ENCODE data around the gene FOLR1. TPM values are rescaled to one million over a fixed set of nuclear protein-coding genes. Genes with fewer than 3 reads are reported as not detected.

The FOLR1 gene
- total RNA-seq, 2 donors from 2014 or later: 0.52 to 3.0 TPM

DNA sequence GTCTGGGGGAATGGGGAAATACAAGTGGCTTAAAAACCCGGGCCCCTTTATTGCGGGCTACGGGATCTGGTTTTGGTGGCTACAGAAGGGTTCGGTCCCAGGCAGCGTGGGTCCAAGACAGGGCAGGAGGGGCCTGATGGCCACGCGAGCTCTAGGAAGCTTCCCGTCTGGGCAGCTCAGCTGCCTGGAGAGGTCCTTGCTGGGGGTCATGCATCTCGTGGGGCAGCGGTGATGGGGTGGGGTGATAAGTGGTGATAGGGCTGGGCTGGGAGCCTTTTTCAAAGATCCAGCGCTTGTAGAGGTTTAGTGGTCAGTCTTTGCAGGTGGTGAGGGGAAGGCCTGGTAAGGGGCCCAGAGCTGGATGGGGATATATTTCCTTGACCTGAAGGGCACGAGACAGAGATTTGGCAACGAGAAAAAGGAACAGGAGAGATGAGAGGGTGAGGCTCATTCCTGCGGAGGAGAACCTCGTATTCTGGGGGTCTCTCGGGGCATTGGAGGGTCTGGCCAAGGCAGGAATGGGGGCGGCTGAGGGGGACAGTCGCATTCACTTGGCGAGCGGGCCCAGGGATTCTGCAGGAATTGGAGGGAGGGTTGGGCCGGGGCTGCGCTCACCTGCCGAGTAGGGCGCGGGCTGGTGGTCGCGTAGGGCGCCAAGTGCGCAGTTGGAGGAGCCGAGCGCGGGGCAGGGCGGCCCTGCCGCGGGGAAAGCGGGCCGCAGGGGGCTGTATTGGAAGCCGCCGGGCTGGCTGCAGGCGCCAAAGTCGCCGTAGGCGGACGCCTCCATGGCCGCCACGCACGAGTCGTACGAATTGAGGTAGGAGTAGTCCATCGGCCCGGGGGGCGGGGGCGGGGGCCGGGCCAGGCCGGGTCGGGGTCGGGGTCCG is 51.5 kb downstream of the FOLR1 start:
- no peak for ATAC-seq
- intact Hi-C loops (cut with DNase I): no loop called here
- H3K9me3 ChIP-seq: no peaks in the 10 kb centered on the region
- WGBS, 2 donors: 25 to 53% methylated on average over 16 to 46 of the region's 58 CpGs
- H3K4me3 ChIP-seq: no peak overlapping the region
- peaks cover 27% of the 10 kb centered on the region for H3K4me1 ChIP-seq
- no peak overlapping the region for H3K27ac ChIP-seq
- TF ChIP-seq, protein P1, sequence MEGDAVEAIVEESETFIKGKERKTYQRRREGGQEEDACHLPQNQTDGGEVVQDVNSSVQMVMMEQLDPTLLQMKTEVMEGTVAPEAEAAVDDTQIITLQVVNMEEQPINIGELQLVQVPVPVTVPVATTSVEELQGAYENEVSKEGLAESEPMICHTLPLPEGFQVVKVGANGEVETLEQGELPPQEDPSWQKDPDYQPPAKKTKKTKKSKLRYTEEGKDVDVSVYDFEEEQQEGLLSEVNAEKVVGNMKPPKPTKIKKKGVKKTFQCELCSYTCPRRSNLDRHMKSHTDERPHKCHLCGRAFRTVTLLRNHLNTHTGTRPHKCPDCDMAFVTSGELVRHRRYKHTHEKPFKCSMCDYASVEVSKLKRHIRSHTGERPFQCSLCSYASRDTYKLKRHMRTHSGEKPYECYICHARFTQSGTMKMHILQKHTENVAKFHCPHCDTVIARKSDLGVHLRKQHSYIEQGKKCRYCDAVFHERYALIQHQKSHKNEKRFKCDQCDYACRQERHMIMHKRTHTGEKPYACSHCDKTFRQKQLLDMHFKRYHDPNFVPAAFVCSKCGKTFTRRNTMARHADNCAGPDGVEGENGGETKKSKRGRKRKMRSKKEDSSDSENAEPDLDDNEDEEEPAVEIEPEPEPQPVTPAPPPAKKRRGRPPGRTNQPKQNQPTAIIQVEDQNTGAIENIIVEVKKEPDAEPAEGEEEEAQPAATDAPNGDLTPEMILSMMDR (IDR thresholded peaks at IDR 0.05): no peak
- no peak for TF ChIP-seq POLR2A (IDR thresholded peaks at IDR 0.05)
- DNase-seq: no peak
- peaks cover 0 to 40% of the 10 kb centered on the region in 2 donors for H3K27me3 ChIP-seq
- no peaks in the 10 kb centered on the region for H3K36me3 ChIP-seq (replicated peaks in 1 of 2; ENCODE audit: insufficient read depth in 1 of 2, low read depth in 2 of 2)

DNA sequence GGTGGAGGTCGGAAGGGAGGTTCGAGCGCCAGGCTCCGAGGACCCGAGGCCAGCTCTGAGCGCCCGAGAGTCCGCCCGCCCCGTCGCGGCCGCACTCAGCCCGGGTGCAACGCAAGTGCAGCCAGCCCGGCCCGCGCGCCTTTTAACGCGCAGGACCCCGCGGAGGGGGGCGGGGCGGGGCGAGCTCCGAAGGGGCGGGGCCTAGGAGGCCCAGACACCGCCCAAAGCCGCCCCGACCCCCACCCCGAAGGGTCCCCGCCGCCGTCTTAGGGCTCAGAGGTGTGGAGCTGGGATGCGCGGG is 52.1 kb downstream of the FOLR1 start, which contains the start of gene PHOX2A:
Gene PHOX2A (minus strand): TSS at position 117 of the 301 bp plus-strand sequence. CDS start 172 bp downstream, outside the sequence.
- ATAC-seq (no peak), DNase-seq (no peak)
- Histone ChIP-seq H3K4me3 (no peak within 1 kb of the TSS), H3K9me3 (no peaks in the 10 kb centered on the region), H3K27ac (no peak within 1 kb of the TSS), H3K36me3 (replicated peaks in 1 of 2; ENCODE audit: insufficient read depth in 1 of 2, low read depth in 2 of 2) (no peaks in the 10 kb centered on the region), H3K4me1 (peaks cover 27% of the 10 kb centered on the region), H3K27me3 (peaks cover 0 to 40% of the 10 kb centered on the region in 2 donors)
- TF ChIP-seq, protein P1 (IDR thresholded peaks at IDR 0.05): no peak
- no peak for TF ChIP-seq POLR2A (IDR thresholded peaks at IDR 0.05)
- 0 to 4% methylated on average over 1 to 35 of the region's 37 CpGs for WGBS, 2 donors
- intact Hi-C loops (cut with DNase I): no loop called here

DNA sequence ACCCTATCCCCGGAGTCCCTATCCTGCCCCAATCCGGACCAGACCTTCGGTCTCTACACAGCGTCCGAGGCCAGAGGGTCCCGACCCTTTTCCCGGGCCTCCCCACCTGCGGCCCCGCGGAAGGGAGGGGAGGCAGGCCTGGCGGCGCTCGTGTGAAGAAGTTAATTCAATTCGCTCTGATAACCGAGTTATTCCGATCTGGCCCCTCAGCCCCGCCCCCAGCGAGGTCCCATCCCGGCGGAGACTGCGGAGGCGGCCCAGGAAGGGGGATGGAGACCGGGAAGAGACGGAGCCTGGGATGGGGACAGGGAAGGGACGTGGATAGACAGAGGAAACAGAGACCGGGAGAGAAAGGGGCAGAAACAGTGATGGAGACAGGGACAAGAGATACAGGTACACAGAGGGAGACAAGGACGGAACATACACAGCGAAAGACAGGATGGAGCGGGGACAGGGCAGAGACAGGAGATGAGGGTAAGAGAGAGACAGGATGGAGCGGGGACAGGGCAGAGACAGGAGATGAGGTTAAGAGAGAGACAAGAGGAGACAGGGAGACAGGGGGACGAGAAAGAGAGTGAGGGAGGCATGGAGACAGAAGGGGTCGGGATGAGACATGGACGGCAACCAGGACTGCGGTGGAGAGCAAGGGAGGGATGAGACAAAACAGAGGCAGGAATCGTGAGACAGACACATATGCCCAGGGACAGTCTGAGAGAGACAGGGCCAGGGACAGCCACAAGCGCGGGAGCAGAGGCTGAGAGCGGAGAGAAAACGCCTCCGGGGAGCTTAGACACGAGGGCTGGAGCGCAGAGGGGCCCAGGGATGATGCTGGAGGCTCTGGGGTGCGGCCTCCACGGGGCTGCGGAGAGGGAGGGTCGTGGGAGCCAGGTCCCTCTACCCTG is 52.7 kb downstream of the FOLR1 start:
- no peak for TF ChIP-seq POLR2A (IDR thresholded peaks at IDR 0.05)
- TF ChIP-seq, protein P1 (IDR thresholded peaks at IDR 0.05): no peak
- Histone ChIP-seq H3K9me3 (no peaks in the 10 kb centered on the region), H3K36me3 (replicated peaks in 1 of 2; ENCODE audit: insufficient read depth in 1 of 2, low read depth in 2 of 2) (no peaks in the 10 kb centered on the region), H3K27me3 (peaks cover 0 to 40% of the 10 kb centered on the region in 2 donors), H3K27ac (no peak overlapping the region), H3K4me3 (no peak overlapping the region), H3K4me1 (peaks cover 21% of the 10 kb centered on the region)
- WGBS, 2 donors: 10 to 15% methylated on average over 37 to 46 of the region's 46 CpGs
- intact Hi-C loops (cut with DNase I): no loop called here
- DNase-seq: no peak
- no peak for ATAC-seq

DNA sequence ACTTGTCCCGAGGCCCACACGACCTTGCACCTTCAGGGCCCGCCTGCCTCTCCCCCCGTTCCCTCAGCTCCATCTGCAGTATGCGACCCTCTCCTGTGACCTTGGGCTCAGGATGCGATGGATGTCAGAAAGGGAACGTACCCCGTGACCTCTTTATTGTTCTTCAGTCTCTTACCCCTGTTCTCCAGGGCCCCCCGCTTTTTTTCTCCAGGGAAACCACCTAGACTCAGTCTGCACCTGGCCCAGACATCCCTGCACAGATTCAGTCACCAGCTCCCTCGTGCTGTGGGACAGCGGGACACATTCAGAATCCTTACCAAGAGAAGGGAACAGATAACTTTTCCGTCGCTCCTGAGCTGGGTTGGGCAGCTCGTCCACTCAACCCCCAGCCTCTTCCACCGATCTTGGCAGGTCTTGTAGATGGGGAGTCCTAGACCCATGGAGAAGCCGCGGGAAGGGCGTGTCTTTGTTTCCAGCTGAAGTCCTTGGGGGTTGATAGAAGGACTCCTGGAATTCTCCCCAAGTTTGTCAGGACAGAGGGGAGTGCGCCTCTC is 53.4 kb downstream of the FOLR1 start:
- H3K27ac ChIP-seq: no peak overlapping the region
- H3K4me3 ChIP-seq: no peak overlapping the region
- WGBS, 2 donors: 15 to 20% methylated on average over 17 to 19 of the region's 19 CpGs
- no peak for TF ChIP-seq POLR2A (IDR thresholded peaks at IDR 0.05)
- TF ChIP-seq, protein P1 (IDR thresholded peaks at IDR 0.05): no peak
- no peaks in the 10 kb centered on the region for H3K9me3 ChIP-seq
- H3K27me3 ChIP-seq: peaks cover 0 to 36% of the 10 kb centered on the region in 2 donors
- ATAC-seq (no peak), DNase-seq (no peak)
- intact Hi-C loops (cut with DNase I): no loop called here
- no peaks in the 10 kb centered on the region for H3K36me3 ChIP-seq (replicated peaks in 1 of 2; ENCODE audit: insufficient read depth in 1 of 2, low read depth in 2 of 2)
- peaks cover 13% of the 10 kb centered on the region for H3K4me1 ChIP-seq

Other genes starting within 250 kb of the FOLR1 start
- 1 to 10 TPM; 3.1 to 9.6 TPM for gene IL18BP, start 193.2 kb upstream of the FOLR1 start, total RNA-seq
- 100 to 1,000 TPM; 173 to 191 TPM for gene NUMA1, start 111.6 kb upstream of the FOLR1 start, total RNA-seq
- 1 to 10 TPM; 2.3 to 9.9 TPM for gene LRRC51, start 111.3 kb upstream of the FOLR1 start, total RNA-seq
- gene LAMTOR1, start 88.8 kb upstream of the FOLR1 start, total RNA-seq: 10 to 100 TPM; 65.6 to 66.9 TPM
- gene TOMT, start 86.2 kb upstream of the FOLR1 start, total RNA-seq: not detected
- gene ANAPC15, start 79.4 kb upstream of the FOLR1 start, total RNA-seq: 10 to 100 TPM; 14.2 to 22.1 TPM
- gene FOLR3, start 56.4 kb upstream of the FOLR1 start, total RNA-seq: not detected
- gene FOLR2, start 24.7 kb downstream of the FOLR1 start, total RNA-seq: 10 to 100 TPM; 11.4 to 49.1 TPM
- 10 to 100 TPM; 47.2 to 53.7 TPM for gene INPPL1, start 32.6 kb downstream of the FOLR1 start, total RNA-seq
- gene PHOX2A, start 52.0 kb downstream of the FOLR1 start, total RNA-seq: not detected
- 10 to 100 TPM; 13.8 to 19.5 TPM for gene CLPB, start 242.4 kb downstream of the FOLR1 start, total RNA-seq

All from body of pancreas (tissue), 4 donors.